Gastroesophageal sphincter (tissue), 4 donors: ENCODE measurements around the gene FBXW5. TPM values are rescaled to one million over a fixed set of nuclear protein-coding genes. Genes with fewer than 3 reads are reported as not detected.

ENCODE experiments used
- ATAC-seq: fragments of 150-250 bp; one replicate; pipeline ENCODE4 v1.9.1; 2016; ENCODE audit warnings: mild to moderate bottlenecking, moderate library complexity
- H3K27ac ChIP-seq, 4 donors: fragments of 200-600 bp; sonication (generic) in 3 of 4; 1 replicate in 3 of 4; 2 replicates in 1 of 4; pipeline ENCODE4 v1.5.1; 2016 to 2019
- H3K27me3 ChIP-seq: fragments of 200-600 bp; sonication (generic); one replicate; pipeline ENCODE4 v1.5.1; 2019
- H3K36me3 ChIP-seq, 2 donors: fragments of 200-600 bp; sonication (generic); one replicate each; pipeline ENCODE4 v1.5.1; 2019; ENCODE audit warnings: control low read depth in 1 of 2
- H3K4me1 ChIP-seq, 3 donors: fragments of 200-600 bp; sonication (generic); 1 replicate in 2 of 3; 2 replicates in 1 of 3; pipeline ENCODE4 v1.5.1; 2016 to 2019; ENCODE audit warnings: control low read depth in 2 of 3
- H3K4me3 ChIP-seq, 2 donors: fragments of 200-600 bp; sonication (generic); one replicate each; pipeline ENCODE4 v1.5.1; 2019; ENCODE audit warnings: mild to moderate bottlenecking in 1 of 2, moderate library complexity in 1 of 2
- H3K9me3 ChIP-seq, 3 donors: fragments of 200-600 bp; sonication (generic); one replicate each; pipeline ENCODE4 v1.5.1; 2017 to 2019; ENCODE audit warnings: control low read depth in 2 of 3
- CTCF ChIP-seq, 4 experiments: fragments of 200-600 bp in 2 of 4; fragments of 450-650 bp in 2 of 4; sonication (generic) in 1 of 4; IDR thresholded peaks; one replicate each; pipeline ENCODE4 v1.5.1; 2017 to 2019; ENCODE audit warnings: antibody characterized with exemption in 4 of 4, mild to moderate bottlenecking in 2 of 4, moderate library complexity in 2 of 4
- EP300 ChIP-seq: sonication (generic); formaldehyde crosslinking; IDR thresholded peaks from one replicate; pipeline ENCODE4 v1.6.1; 2017; ENCODE audit warnings: antibody characterized with exemption, mild to moderate bottlenecking
- POLR2A ChIP-seq, 2 donors: fragments of 450-650 bp; IDR thresholded peaks; one replicate each; pipeline ENCODE4 v1.6.1; 2017; ENCODE audit warnings: antibody characterized with exemption in 2 of 2, mild to moderate bottlenecking in 2 of 2, moderate library complexity in 1 of 2
- POLR2AphosphoS5 ChIP-seq: sonication (generic); formaldehyde crosslinking; IDR thresholded peaks from one replicate; pipeline ENCODE4 v1.6.1; 2017; ENCODE audit warnings: antibody characterized with exemption
- WGBS, 2 donors: methylation state at CpG; one replicate each; pipeline ENCODE4 v1.1.5; 2018; ENCODE audit warnings: low coverage in 1 of 2; 5-methylcytosine and 5-hydroxymethylcytosine counted together
- total RNA-seq, 4 donors: library from RNA; depleted of rRNA; stranded (reverse); fragments of >200 nt; gene quantifications; one replicate each; pipeline ENCODE4 v1.1.0, GENCODE V29; 2016

The FBXW5 gene
- total RNA-seq, 4 donors from 2014 or later = 171 to 310 (median 236) TPM

- Histone ChIP-seq H3K4me1 (peaks cover 0 to 8% (median 8%) of the 10 kb centered on the region in 3 donors), H3K27me3 (peaks cover 48% of the 10 kb centered on the region), H3K27ac (no peak overlapping the region), H3K4me3 (no peak overlapping the region), H3K36me3 (no peaks in the 10 kb centered on the region), H3K9me3 (no peaks in the 10 kb centered on the region)
- no peak for TF ChIP-seq EP300
- TF ChIP-seq CTCF (IDR thresholded peaks at IDR 0.05) = no peak
- TF ChIP-seq POLR2AphosphoS5 = no peak
- TF ChIP-seq POLR2A (IDR thresholded peaks at IDR 0.05) = no peak
- WGBS, 2 donors = 24 to 27% methylated on average over 8 to 19 of the region's 23 CpGs
- ATAC-seq = no peak
Measured at GRCh38 chr9:136965771-136966484, 21.4 kb upstream of the FBXW5 start.

- no peak overlapping the region for H3K27ac ChIP-seq
- H3K4me1 ChIP-seq = peaks cover 0 to 8% (median 8%) of the 10 kb centered on the region in 3 donors
- H3K4me3 ChIP-seq = no peak overlapping the region
- 64 to 76% methylated on average over 9 to 11 of the region's 26 CpGs for WGBS, 2 donors
- ATAC-seq = no peak
- no peaks in the 10 kb centered on the region for H3K9me3 ChIP-seq
- H3K36me3 ChIP-seq = no peaks in the 10 kb centered on the region
- TF ChIP-seq POLR2A (IDR thresholded peaks at IDR 0.05) (no peak), CTCF (IDR thresholded peaks at IDR 0.05) (no peak), EP300 (no peak)
- H3K27me3 ChIP-seq = peaks cover 39% of the 10 kb centered on the region
Measured at GRCh38 chr9:136964833-136965422, 20.4 kb upstream of the FBXW5 start.

- no peak overlapping the region for H3K27ac ChIP-seq
- no peak for TF ChIP-seq POLR2A (IDR thresholded peaks at IDR 0.05)
- no peak for TF ChIP-seq POLR2AphosphoS5
- no peak for TF ChIP-seq CTCF (IDR thresholded peaks at IDR 0.05)
- TF ChIP-seq EP300 = no peak
- H3K36me3 ChIP-seq = no peaks in the 10 kb centered on the region
- peaks cover 0 to 8% (median 8%) of the 10 kb centered on the region in 3 donors for H3K4me1 ChIP-seq
- no peak for ATAC-seq
- WGBS, 2 donors = 39% methylated on average over 7 of the region's 22 CpGs; no CpG with 5 or more reads in 1 of the 2 donors
- peaks cover 40% of the 10 kb centered on the region for H3K27me3 ChIP-seq
- no peaks in the 10 kb centered on the region for H3K9me3 ChIP-seq
- no peak overlapping the region for H3K4me3 ChIP-seq
Measured at GRCh38 chr9:136964171-136964689, 19.7 kb upstream of the FBXW5 start.

GRCh38 chr9:136963751-136964150, 19.2 kb upstream of the FBXW5 start:
- ATAC-seq = no peak
- Histone ChIP-seq H3K27ac (no peak overlapping the region), H3K27me3 (peaks cover 39% of the 10 kb centered on the region), H3K4me1 (peaks cover 0 to 8% (median 8%) of the 10 kb centered on the region in 3 donors), H3K4me3 (no peak overlapping the region), H3K9me3 (no peaks in the 10 kb centered on the region), H3K36me3 (no peaks in the 10 kb centered on the region)
- no CpG with 5 or more reads among the region's 12 CpGs for WGBS, 2 donors
- TF ChIP-seq POLR2A (IDR thresholded peaks at IDR 0.05) = no peak
- no peak for TF ChIP-seq EP300
- TF ChIP-seq POLR2AphosphoS5 = no peak
- no peak for TF ChIP-seq CTCF (IDR thresholded peaks at IDR 0.05)
